Tibial nerve (tissue), 4 donors: ENCODE measurements around the gene MRPL27.

Source experiments
- CTCF ChIP-seq, 5 experiments: fragments of 200-600 bp in 3 of 5; fragments of 450-650 bp in 2 of 5; sonication (generic) in 3 of 5; IDR thresholded peaks; one replicate each; pipeline ENCODE4 v1.5.1; 2016 to 2019; ENCODE audit warnings: antibody characterized with exemption in 5 of 5, mild to moderate bottlenecking in 3 of 5, moderate library complexity in 2 of 5
- EP300 ChIP-seq, 2 donors: sonication (generic); formaldehyde crosslinking; IDR thresholded peaks; one replicate each; pipeline ENCODE4 v1.6.1; 2017; ENCODE audit warnings: antibody characterized with exemption in 2 of 2, mild to moderate bottlenecking in 1 of 2
- POLR2A ChIP-seq, 2 donors: fragments of 450-650 bp; IDR thresholded peaks; one replicate each; pipeline ENCODE4 v1.6.1; 2017; ENCODE audit warnings: antibody characterized with exemption in 2 of 2, mild to moderate bottlenecking in 2 of 2, moderate library complexity in 2 of 2

GRCh38 chr17:50365165-50365564 is 7.8 kb downstream of the MRPL27 start:
- no peak for TF ChIP-seq CTCF (IDR thresholded peaks at IDR 0.05)
- TF ChIP-seq EP300 (IDR thresholded peaks at IDR 0.05): no peak
- TF ChIP-seq POLR2A (IDR thresholded peaks at IDR 0.05): no peak
